Calu3 (cell line): Measurements from ENCODE around the gene CCNG2. TPM values are rescaled to one million over a fixed set of nuclear protein-coding genes. Genes with fewer than 3 reads are reported as not detected.

Experiments
- BruUV-seq: library from RNA; stranded (reverse); fragments of 400-500 nt; replicated peaks from 2 replicates; lab custom pipeline; 2021; lab: Mats Ljungman, UMichigan
- CTCF ChIA-PET: fragments of 300-600 bp; sonication (Branson Sonifier 250); formaldehyde crosslinking; loops from one replicate; lab custom pipeline; 2022; ENCODE audit warnings: antibody characterized with exemption; lab: Charles Lee
- DNase-seq: peaks from one replicate; pipeline ENCODE4 v3.0.0; 2022
- H3K27ac Mint-ChIP-seq: one replicate; pipeline ENCODE4 v1.8.0; 2022; ENCODE audit warnings: mixed read lengths; ENCODE audit not compliant: unreplicated experiment
- H3K27me3 Mint-ChIP-seq: one replicate; pipeline ENCODE4 v1.8.0; 2022; ENCODE audit warnings: mixed read lengths; ENCODE audit not compliant: unreplicated experiment
- H3K36me3 Mint-ChIP-seq: one replicate; pipeline ENCODE4 v1.8.0; 2022; ENCODE audit warnings: mild to moderate bottlenecking, moderate library complexity, mixed read lengths; ENCODE audit not compliant: insufficient read depth, unreplicated experiment
- H3K4me1 Mint-ChIP-seq: one replicate; pipeline ENCODE4 v1.8.0; 2022; ENCODE audit warnings: mild to moderate bottlenecking, low read depth, mixed read lengths; ENCODE audit not compliant: unreplicated experiment
- H3K4me3 Mint-ChIP-seq: one replicate; pipeline ENCODE4 v1.8.0; 2022; ENCODE audit warnings: mild to moderate bottlenecking, low read depth, moderate library complexity, mixed read lengths; ENCODE audit not compliant: unreplicated experiment
- H3K9me3 Mint-ChIP-seq: one replicate; pipeline ENCODE4 v1.8.0; 2022; ENCODE audit warnings: low read depth, mixed read lengths; ENCODE audit not compliant: unreplicated experiment
- CTCF ChIP-seq: fragments of 200-600 bp; IDR thresholded peaks from one replicate; pipeline ENCODE4 v1.8.0; 2022; ENCODE audit warnings: antibody characterized with exemption; ENCODE audit not compliant: unreplicated experiment
- intact Hi-C: fragments of 100-400 bp; cut with micrococcal nuclease; formaldehyde crosslinking; loops from one replicate; pipeline ENCODE4 v1.10.0; 2022; ENCODE audit not compliant: unreplicated experiment
- total RNA-seq: library from RNA; stranded (reverse); gene quantifications from 2 replicates; pipeline ENCODE4 v1.2.3, GENCODE V29; 2022

Gene CCNG2
- total RNA-seq, 1 experiment from 2014 or later = 25.2 TPM

- no peak for DNase-seq
- Mint-ChIP-seq H3K27me3 (no peaks in the 10 kb centered on the region), H3K4me3 (no peak overlapping the region), H3K9me3 (no peaks in the 10 kb centered on the region), H3K36me3 (no peaks in the 10 kb centered on the region), H3K4me1 (no peaks in the 10 kb centered on the region), H3K27ac (no peak overlapping the region)
- no TSS peak for BruUV-seq
- CTCF ChIA-PET = interaction anchor here (0.6 kb wide), 1 partner anchor 616 kb away, joined by 3 read pairs; no protein-coding TSS in a partner anchor
- TF ChIP-seq CTCF = no peak
- intact Hi-C loops = no loop called here
These were observed 22.5 kb downstream of the CCNG2 start for GRCh38 chr4:77179519-77179918.

GRCh38 chr4:77181720-77182119 lies 24.7 kb downstream of the CCNG2 start:
- peaks cover 12% of the 10 kb centered on the region for H3K27me3 Mint-ChIP-seq
- BruUV-seq = no TSS peak
- H3K4me3 Mint-ChIP-seq = no peak overlapping the region
- no peak for DNase-seq
- CTCF ChIA-PET = no interaction called here
- no peak for TF ChIP-seq CTCF
- H3K9me3 Mint-ChIP-seq = no peaks in the 10 kb centered on the region
- H3K36me3 Mint-ChIP-seq = no peaks in the 10 kb centered on the region
- no peak overlapping the region for H3K27ac Mint-ChIP-seq
- intact Hi-C loops = no loop called here
- no peaks in the 10 kb centered on the region for H3K4me1 Mint-ChIP-seq

GRCh38 chr4:77183777-77184420 lies 26.9 kb downstream of the CCNG2 start:
- BruUV-seq = no TSS peak
- Mint-ChIP-seq H3K4me3 (no peak overlapping the region), H3K27ac (no peak overlapping the region), H3K27me3 (peaks cover 12% of the 10 kb centered on the region), H3K9me3 (no peaks in the 10 kb centered on the region), H3K4me1 (no peaks in the 10 kb centered on the region), H3K36me3 (no peaks in the 10 kb centered on the region)
- no peak for TF ChIP-seq CTCF
- intact Hi-C loops = no loop called here
- CTCF ChIA-PET = interaction anchor here (0.6 to 0.7 kb wide), 2 partner anchors 9 to 109 kb away, joined by 3 to 9 read pairs; no protein-coding TSS in a partner anchor
- DNase-seq = no peak

GRCh38 chr4:77184974-77185373 lies 28.0 kb downstream of the CCNG2 start:
- Mint-ChIP-seq H3K27ac (no peak overlapping the region), H3K4me1 (no peaks in the 10 kb centered on the region)

More at GRCh38 chr4:77184974-77185373, 28.0 kb downstream of the CCNG2 start:
- intact Hi-C loops = no loop called here
- DNase-seq = no peak
- Mint-ChIP-seq H3K9me3 (no peaks in the 10 kb centered on the region), H3K4me3 (no peak overlapping the region), H3K36me3 (no peaks in the 10 kb centered on the region), H3K27me3 (peaks cover 12% of the 10 kb centered on the region)
- no TSS peak for BruUV-seq
- CTCF ChIA-PET = no interaction called here
- no peak for TF ChIP-seq CTCF
